ENCODE measurements around the gene MED26.

DNA sequence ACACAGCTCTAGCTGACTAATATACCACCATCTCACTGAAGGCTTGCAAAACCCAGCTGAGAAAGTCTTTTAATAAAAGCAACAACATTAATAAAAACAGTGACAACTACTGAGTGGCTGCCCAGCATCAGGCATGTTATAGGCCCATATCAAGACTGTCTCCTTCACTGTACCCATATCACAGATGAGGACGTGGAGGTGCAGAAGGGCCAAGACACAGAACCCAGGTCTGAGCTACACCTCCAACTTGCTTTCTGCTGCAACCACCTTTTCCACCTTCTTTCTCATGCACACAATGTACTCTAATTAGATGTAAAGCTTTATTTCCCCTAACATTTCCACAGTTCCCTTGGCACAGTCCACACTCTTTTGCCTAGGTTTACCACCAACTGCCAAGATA, 10.7 kb upstream of the MED26 start:
- no peak for TF ChIP-seq POLR2A (IDR thresholded peaks at IDR 0.05)
- TF ChIP-seq CTCF (IDR thresholded peaks at IDR 0.05): no peak

Measured in heart left ventricle (tissue), 13 donors.